ENCODE results near the gene ZMIZ1.

- TF ChIP-seq REST (IDR thresholded peaks at IDR 0.05; ENCODE audit: insufficient read depth in 1 of 2, low read depth in 2 of 2, low read length in 2 of 2) (no peak), TAF1 (IDR thresholded peaks at IDR 0.05; ENCODE audit: borderline replicate concordance, insufficient read depth, low read length) (no peak), SIN3A (IDR thresholded peaks at IDR 0.05; ENCODE audit: borderline replicate concordance, insufficient read depth, low read length) (no peak)
These were observed 99.4 kb downstream of the ZMIZ1 start for GRCh38 chr10:79168210-79168609.
